ENCODE results near the gene NR2F1-AS1. TPM values are rescaled to one million over a fixed set of nuclear protein-coding genes. Genes with fewer than 3 reads are reported as not detected.

NR2F1-AS1 gene
- total and polyA plus RNA-seq, 2 of the 4 experiments (the other 2 are of a cell fraction): 12.5 to 12.8 TPM

DNA sequence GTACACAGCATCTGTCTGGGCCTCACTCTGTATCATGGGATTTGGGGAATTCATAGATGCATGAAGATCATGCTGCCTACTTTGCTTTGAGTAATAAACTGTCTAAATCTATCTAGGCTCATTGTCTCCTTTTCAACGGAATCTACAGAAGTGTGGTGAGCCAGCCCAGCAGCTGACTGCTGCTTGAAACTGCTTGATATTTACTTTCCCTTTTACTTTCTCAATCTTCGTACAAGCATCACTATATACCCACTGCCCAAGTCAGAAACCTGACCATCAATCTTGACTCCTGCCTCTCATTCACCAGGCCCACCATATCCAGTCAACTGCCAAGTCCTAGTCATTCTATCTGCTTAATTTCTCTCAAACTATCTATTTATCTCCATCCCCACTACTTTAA, 142.9 kb downstream of the NR2F1-AS1 start:
- 83% methylated on average over 1 of the region's 2 CpGs; no CpG with 5 or more reads in 1 of the 2 experiments for WGBS, 2 experiments (ENCODE audit: extremely low coverage in 2 of 2, insufficient read length in 1 of 2)
- BruUV-seq (replicated peaks): no TSS peak

More for the DNA sequence above, 142.9 kb downstream of the NR2F1-AS1 start:
- Histone ChIP-seq H3K4me1 (ENCODE audit: control insufficient read depth, insufficient read depth, low read length) (no peaks in the 10 kb centered on the region), H3K18ac (ENCODE audit: low read depth, low read length) (no peak overlapping the region), H3K9me3 (ENCODE audit: control insufficient read depth, insufficient read depth, low read length) (0 out of 2 replicates have a peak, but pooled peaks cover 3% of the 10 kb centered on the region), H3K27me3 (ENCODE audit: control insufficient read depth, insufficient read depth, low read length) (no peaks in the 10 kb centered on the region), H4K20me1 (ENCODE audit: insufficient read depth, low read length) (no peaks in the 10 kb centered on the region), H3K27ac (ENCODE audit: insufficient read depth, low read length) (no peak overlapping the region), H3K9ac (ENCODE audit: low read depth, low read length) (no peak overlapping the region), H3K4me3 (ENCODE audit: insufficient read depth, low read depth, low read length) (no peak overlapping the region), H4K91ac (ENCODE audit: insufficient read depth, low read depth, low read length) (no peak overlapping the region), H2BK5ac (ENCODE audit: low read depth, low read length, poor library complexity, severe bottlenecking) (no peak overlapping the region), H3K4ac (ENCODE audit: low read depth, low read length) (no peak overlapping the region), H3K23ac (ENCODE audit: low read depth, low read length) (no peak overlapping the region), H3K9me1 (ENCODE audit: insufficient read depth, low read length) (no peaks in the 10 kb centered on the region), H2BK20ac (ENCODE audit: low read depth, low read length) (no peak overlapping the region), H4K8ac (ENCODE audit: low read depth in 2 of 2, low read length in 2 of 2) (no peak overlapping the region), H3K14ac (replicated peaks; ENCODE audit: low read depth, low read length) (no peak overlapping the region), H4K5ac (ENCODE audit: low read depth, low read length) (no peak overlapping the region), H3K4me2 (ENCODE audit: low read depth, low read length) (no peak overlapping the region), H2BK15ac (ENCODE audit: low read depth, low read length) (no peak overlapping the region), H3K56ac (ENCODE audit: extremely low read depth, insufficient read depth, low read length) (no peak overlapping the region), H2AK9ac (replicated peaks; ENCODE audit: low read depth, low read length, poor library complexity) (no peak overlapping the region), H3K36me3 (ENCODE audit: control insufficient read depth, insufficient read depth, low read length) (peaks cover 7% of the 10 kb centered on the region), H3K79me1 (ENCODE audit: low read depth in 1 of 2, low read length in 2 of 2) (no peaks in the 10 kb centered on the region; a peak in 1 of 4 replicates), H2BK120ac (ENCODE audit: low read depth, low read length) (no peak overlapping the region), H2AFZ (replicated peaks; ENCODE audit: low read length, poor library complexity) (no peak overlapping the region), H2AK5ac (ENCODE audit: low read depth, low read length) (no peak overlapping the region)
- no peak for ATAC-seq (ENCODE audit: low read depth)
- TF ChIP-seq BHLHE40 (IDR thresholded peaks at IDR 0.05; ENCODE audit: low read depth, low read length) (no peak), SMC3 (IDR thresholded peaks at IDR 0.05; ENCODE audit: low read depth, low read length) (no peak), CEBPB (IDR thresholded peaks at IDR 0.05; ENCODE audit: low read depth, low read length) (no peak), CTCF (conservative IDR thresholded peaks at IDR 0.05; ENCODE audit: low read depth, low read length) (no peak), POLR2A (IDR thresholded peaks at IDR 0.05; ENCODE audit: low read depth, low read length) (no peak)
- in situ Hi-C loops (cut with MboI; ENCODE audit: low sequenced_read_pairs) (no loop called here), intact Hi-C loops (cut with micrococcal nuclease) (no loop called here), dilution Hi-C loops (cut with HindIII; ENCODE audit: low sequenced_read_pairs, unreplicated experiment) (no loop called here)
- ChIA-PET CTCF (no interaction called here), POLR2A (ENCODE audit: unreplicated experiment) (no interaction called here)
- no peak for DNase-seq

All from IMR-90 (cell line).